B cell (primary cell): ENCODE data around the gene TBC1D14. TPM values are rescaled to one million over a fixed set of nuclear protein-coding genes. Genes with fewer than 3 reads are reported as not detected.

Source experiments
- ATAC-seq: fragments of 200-7000 bp; cut with Tn5 transposase; one replicate; pipeline ENCODE4 v1.10.0; 2021; ENCODE audit warnings: low read depth, mild to moderate bottlenecking, moderate number of reproducible peaks, moderate library complexity
- CTCF ChIA-PET: fragments of 350-600 bp; sonication (Branson Sonifier 250); formaldehyde crosslinking; loops from one replicate; lab custom pipeline; 2021; ENCODE audit warnings: antibody characterized with exemption, inconsistent platforms; lab: Charles Lee
- POLR2A ChIA-PET: fragments of 350-600 bp; sonication (Branson Sonifier 250); formaldehyde crosslinking; loops from one replicate; lab custom pipeline; 2021; ENCODE audit warnings: antibody characterized with exemption; lab: Charles Lee
- DNase-seq: peaks from one replicate; pipeline ENCODE4 v3.0.0; 2013
- H2AFZ ChIP-seq: 2 replicates; pipeline ENCODE4 v1.6.1; 2012; ENCODE audit warnings: mild to moderate bottlenecking, low read depth, low read length; ENCODE audit not compliant: insufficient read depth, poor library complexity, severe bottlenecking
- H3K27ac ChIP-seq, 2 donors: 1 replicate in 1 of 2; 2 replicates in 1 of 2; pipeline ENCODE4 v1.5.1; 2012 to 2013; ENCODE audit warnings: low read length in 2 of 2, mild to moderate bottlenecking in 2 of 2, moderate library complexity in 1 of 2
- H3K27me3 ChIP-seq, 4 experiments: fragments of 200-600 bp in 1 of 4; sonication (generic) in 1 of 4; replicated peaks in 1 of 4; 1 replicate in 2 of 4; 2 replicates in 2 of 4; pipeline versions ENCODE4 v1.6.1 to v1.7.0; 2013 to 2016; ENCODE audit warnings: low read length in 3 of 4, mild to moderate bottlenecking in 2 of 4, mixed read lengths in 1 of 4, moderate library complexity in 1 of 4; ENCODE audit not compliant: insufficient read depth in 4 of 4, control insufficient read depth in 3 of 4; ENCODE audit errors: control extremely low read depth in 1 of 4
- H3K36me3 ChIP-seq, 2 experiments: replicated peaks in 1 of 2; 1 replicate in 1 of 2; 2 replicates in 1 of 2; pipeline versions ENCODE4 v1.6.1 to v1.7.1; 2013; ENCODE audit warnings: low read length in 1 of 2; ENCODE audit not compliant: insufficient read depth in 2 of 2, control insufficient read depth in 1 of 2; ENCODE audit errors: control extremely low read depth in 1 of 2, extremely low read depth in 1 of 2
- H3K4me1 ChIP-seq, 2 donors: fragments of 200-600 bp in 1 of 2; sonication (generic) in 1 of 2; 1 replicate in 1 of 2; 2 replicates in 1 of 2; pipeline versions ENCODE4 v1.5.1 to v1.6.1; 2013 to 2017; ENCODE audit warnings: low read length in 2 of 2; ENCODE audit not compliant: control insufficient read depth in 2 of 2, insufficient read depth in 2 of 2
- H3K4me2 ChIP-seq: replicated peaks from 2 replicates; pipeline ENCODE3; 2012; ENCODE audit warnings: mild to moderate bottlenecking, low read depth, low read length; ENCODE audit not compliant: poor library complexity, severe bottlenecking
- H3K4me3 ChIP-seq, 5 experiments: fragments of 200-600 bp in 1 of 5; sonication (generic) in 1 of 5; 1 replicate in 3 of 5; 2 replicates in 2 of 5; pipeline versions ENCODE4 v1.5.1 to v1.7.0; 2011 to 2016; ENCODE audit warnings: low read length in 4 of 5, mild to moderate bottlenecking in 4 of 5, low read depth in 2 of 5, control low read depth in 1 of 5, moderate library complexity in 1 of 5; ENCODE audit not compliant: insufficient read depth in 1 of 5; ENCODE audit errors: control extremely low read depth in 1 of 5, extremely low read depth in 1 of 5
- H3K79me2 ChIP-seq: fragments of 200-600 bp; sonication (generic); one replicate; pipeline ENCODE4 v1.6.0; 2016; ENCODE audit warnings: low read length; ENCODE audit not compliant: control insufficient read depth, insufficient read depth
- H3K9ac ChIP-seq: fragments of 200-600 bp; sonication (generic); 2 replicates; pipeline ENCODE4 v1.6.1; 2017; ENCODE audit warnings: mild to moderate bottlenecking, low read length, moderate library complexity
- H3K9me3 ChIP-seq, 3 donors: one replicate each; pipeline versions ENCODE4 v1.6.1 to v1.7.1; 2013; ENCODE audit warnings: low read length in 2 of 3; ENCODE audit not compliant: control insufficient read depth in 2 of 3, insufficient read depth in 1 of 3; ENCODE audit errors: control extremely low read depth in 1 of 3
- H4K20me1 ChIP-seq: 2 replicates; pipeline ENCODE4 v1.6.0; 2012; ENCODE audit warnings: mild to moderate bottlenecking, low read length; ENCODE audit not compliant: insufficient read depth, control insufficient read depth, poor library complexity, severe bottlenecking
- H3K27ac Mint-ChIP-seq: one replicate; pipeline ENCODE4 v1.8.0; 2021; ENCODE audit warnings: mixed read lengths
- H3K27me3 Mint-ChIP-seq: one replicate; pipeline ENCODE4 v1.8.0; 2021; ENCODE audit warnings: mixed read lengths
- H3K4me1 Mint-ChIP-seq: one replicate; pipeline ENCODE4 v1.8.0; 2021; ENCODE audit warnings: mixed read lengths
- H3K4me3 Mint-ChIP-seq: one replicate; pipeline ENCODE4 v1.8.0; 2021; ENCODE audit warnings: mixed read lengths
- H3K9me3 Mint-ChIP-seq: one replicate; pipeline ENCODE4 v1.8.0; 2022; ENCODE audit warnings: mixed read lengths; ENCODE audit not compliant: insufficient read depth
- CTCF ChIP-seq: fragments of 200-600 bp; IDR thresholded peaks from one replicate; pipeline ENCODE4 v1.8.0; 2022; ENCODE audit warnings: antibody characterized with exemption, mild to moderate bottlenecking
- EZH2 ChIP-seq: IDR thresholded peaks from 2 replicates; pipeline ENCODE4 v1.6.1; 2012; ENCODE audit warnings: borderline replicate concordance, low read depth, mild to moderate bottlenecking, moderate library complexity, low read length; ENCODE audit not compliant: insufficient read depth, poor library complexity, severe bottlenecking
- WGBS: methylation state at CpG from one replicate; pipeline ENCODE4 v1.1.5; 2013; ENCODE audit warnings: missing lambda C conversion rate; ENCODE audit not compliant: insufficient coverage; 5-methylcytosine and 5-hydroxymethylcytosine counted together
- intact Hi-C: fragments of 100-400 bp; cut with micrococcal nuclease; formaldehyde crosslinking; loops from one replicate; pipeline ENCODE4 v1.10.0; 2022
- polyA plus RNA-seq: library from polyadenylated mRNA; depleted of rRNA; stranded (reverse); fragments of >200 nt; gene quantifications from 2 replicates; pipeline ENCODE4 v1.2.3, GENCODE V29; 2012
- total RNA-seq, 2 donors: library from RNA; stranded (reverse); fragments of 120-200 nt in 1 of 2; gene quantifications; 1 replicate in 1 of 2; 2 replicates in 1 of 2; pipeline versions ENCODE4 v1.2.3 to v1.2.4, GENCODE V29; 2013 to 2022

The TBC1D14 gene
- total and polyA plus RNA-seq, 2 donors (not counting 1 experiment from before 2014, with no cell fraction given), result 21.9 to 42.0 TPM

GRCh38 chr4:6916069-6916586, 6.5 kb downstream of the TBC1D14 start:
- no peaks in the 10 kb centered on the region for H3K36me3 ChIP-seq
- Mint-ChIP-seq H3K27me3 (no peaks in the 10 kb centered on the region), H3K27ac (peak overlapping the region; percentile 88), H3K4me1 (peaks cover 45% of the 10 kb centered on the region), H3K9me3 (no peaks in the 10 kb centered on the region), H3K4me3 (peak overlapping the region; percentile 72)
- H3K27me3 ChIP-seq, result no peaks in the 10 kb centered on the region
- no peak for TF ChIP-seq EZH2
- no peak for TF ChIP-seq CTCF
- 92% methylated on average over 12 of the region's 12 CpGs for WGBS
- H3K9me3 ChIP-seq, result no peaks in the 10 kb centered on the region
- H3K79me2 ChIP-seq, result peaks cover 91% of the 10 kb centered on the region
- no peak overlapping the region for H2AFZ ChIP-seq
- no peak overlapping the region for H3K4me3 ChIP-seq
- H3K4me1 ChIP-seq, result peaks cover 42 to 48% of the 10 kb centered on the region in 2 donors
- no peak overlapping the region for H3K9ac ChIP-seq
- CTCF ChIA-PET, result interaction anchor here (1.3 to 1.4 kb wide), 2 partner anchors 10 to 97 kb away, joined by 3 to 4 read pairs; no protein-coding TSS in a partner anchor
- POLR2A ChIA-PET, result no interaction called here
- DNase-seq (no peak), ATAC-seq (no peak)
- intact Hi-C loops, result loop anchor here (5.0 to 10.0 kb wide), 2 partner anchors 56 to 201 kb away; partner anchors contain the start of gene BLOC1S4
- peak overlapping the region; percentile 64 for H3K4me2 ChIP-seq
- H3K27ac ChIP-seq, result no peak overlapping the region
- H4K20me1 ChIP-seq, result peaks cover 56% of the 10 kb centered on the region
